Hematopoietic multipotent progenitor cell treated with erythropoietin and hydrocortisone succinate and interleukin-3 and kit ligand, for 17 days (in vitro differentiated cells): ENCODE data around the gene UBA7.
A peak's percentile ranks its signal among the peaks of the same experiment; 100 is the strongest.

Experiments used
- DNase-seq: peaks from one replicate; pipeline ENCODE4 v3.0.0-alpha.2; 2015; ENCODE audit warnings: low spot score

Gene UBA7

GRCh38 chr3:49804141-49805041, 9.4 kb downstream of the UBA7 start:
- DNase-seq, result no peak

GRCh38 chr3:49803465-49804140, 10.2 kb downstream of the UBA7 start:
- DNase-seq, result no peak

- DNase-seq, result peak; percentile 92
Observed at GRCh38 chr3:49802719-49803464, 10.9 kb downstream of the UBA7 start, which contains the start of gene INKA1. INKA1 (plus strand) TSS chr3:49803261; CDS start chr3:49803393, 132 bp downstream.

GRCh38 chr3:49801160-49801559, 12.6 kb downstream of the UBA7 start:
- no peak for DNase-seq

GRCh38 chr3:49799761-49800160, 14.0 kb downstream of the UBA7 start, which contains the start of gene CDHR4:
CDHR4 (minus strand) TSS chr3:49799873; CDS start chr3:49799812, 61 bp downstream.
- no peak for DNase-seq

- no peak for DNase-seq
Observed at GRCh38 chr3:49799105-49799504, 14.6 kb downstream of the UBA7 start.

- DNase-seq, result no peak
Observed at GRCh38 chr3:49794926-49795905, 18.5 kb downstream of the UBA7 start.

GRCh38 chr3:49794431-49794830, 19.3 kb downstream of the UBA7 start:
- no peak for DNase-seq

- no peak for DNase-seq
Observed at GRCh38 chr3:49793486-49794085, 20.2 kb downstream of the UBA7 start.

GRCh38 chr3:49792371-49793150, 21.2 kb downstream of the UBA7 start:
- no peak for DNase-seq

- DNase-seq, result no peak
Observed at GRCh38 chr3:49791571-49791970, 22.2 kb downstream of the UBA7 start.

GRCh38 chr3:49790626-49791411, 22.9 kb downstream of the UBA7 start:
- no peak for DNase-seq

GRCh38 chr3:49788056-49788455, 25.7 kb downstream of the UBA7 start:
- no peak for DNase-seq

GRCh38 chr3:49787536-49787935, 26.2 kb downstream of the UBA7 start:
- no peak for DNase-seq

- DNase-seq, result no peak
Observed at GRCh38 chr3:49787182-49787464, 26.6 kb downstream of the UBA7 start.

- DNase-seq, result peak; percentile 100
Observed at GRCh38 chr3:49786357-49787181, 27.2 kb downstream of the UBA7 start, which contains the start of gene IP6K1. IP6K1 (minus strand) TSS chr3:49786542; CDS start chr3:49748040, 38,502 bp downstream.

- DNase-seq, result peak; percentile 72
Observed at GRCh38 chr3:49785565-49786356, 28.0 kb downstream of the UBA7 start.
